ENCODE measurements around the gene BMPR1B. TPM values are rescaled to one million over a fixed set of nuclear protein-coding genes. Genes with fewer than 3 reads are reported as not detected.

Gene BMPR1B
- 9.5 and 10.1 TPM in 2 replicates for total RNA-seq (2014; rRNA removed; shearing (Covaris generic))
- 4.0 and 5.1 TPM in 2 replicates for polyA plus RNA-seq (2015; cell fraction: cytosol; rRNA removed)
- polyA plus RNA-seq (2015; cell fraction: nucleus; rRNA removed) = 6.7 and 14.1 TPM in 2 replicates

DNA sequence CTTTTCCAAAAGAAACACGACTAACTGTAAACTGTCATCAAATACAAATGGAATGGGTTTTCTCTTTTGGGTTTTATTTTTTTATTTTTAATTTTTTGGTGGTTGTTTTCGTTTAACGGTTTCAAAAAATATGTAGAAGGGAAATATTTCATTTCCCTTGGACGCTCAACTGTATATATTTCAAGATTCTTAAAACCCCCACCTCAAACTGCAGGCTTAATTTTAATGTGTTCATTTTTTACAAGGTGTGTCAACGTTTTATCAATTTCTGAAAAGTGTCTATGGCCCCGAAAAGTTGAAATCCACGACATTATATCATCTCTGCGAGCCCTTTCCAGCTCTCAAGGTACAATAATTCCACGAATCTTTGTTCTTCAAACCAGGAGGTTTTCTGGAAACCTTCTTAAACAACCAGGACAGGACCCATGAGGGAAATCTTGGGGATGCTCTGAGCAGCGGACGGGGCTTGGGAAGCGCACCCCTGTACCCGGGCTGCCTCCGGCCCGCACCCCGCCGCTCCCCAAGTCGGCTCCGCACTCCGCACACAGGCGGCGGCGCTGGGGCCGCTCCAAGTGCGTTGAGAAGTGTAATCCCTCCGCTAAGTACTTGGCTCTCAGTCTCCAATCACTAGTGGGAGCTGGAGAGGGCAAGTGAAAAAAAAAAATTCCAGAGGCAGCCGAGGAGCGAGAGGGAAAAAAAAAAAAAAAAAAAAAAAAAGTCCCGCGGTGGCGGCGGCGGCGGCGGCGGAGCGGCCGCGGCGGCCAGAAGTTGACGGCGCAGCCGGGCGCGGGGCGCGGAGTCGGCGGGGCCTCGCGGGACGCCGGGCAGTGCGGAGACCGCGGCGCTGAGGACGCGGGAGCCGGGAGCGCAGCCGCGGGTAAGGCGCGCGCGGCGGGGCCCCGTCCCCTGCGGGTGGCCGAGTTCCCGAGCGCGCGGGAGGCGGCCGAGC, at the start of gene BMPR1B:
BMPR1B (plus strand) TSS at position 764 of the 949 bp plus-strand sequence. CDS start 346,470 bp downstream, outside the sequence.
- DNase-seq (ENCODE audit: low read depth, low spot score) = peak; percentile 81
- in situ Hi-C loops (cut with HindIII; ENCODE audit: low pct_unique_long_range_greater_than_20kb, low sequenced_read_pairs) = no loop called here

GRCh38 chr4:94711635-94712034, 46.1 kb upstream of the BMPR1B start:
- DNase-seq (ENCODE audit: low read depth, low spot score) = no peak
- in situ Hi-C loops (cut with HindIII; ENCODE audit: low pct_unique_long_range_greater_than_20kb, low sequenced_read_pairs) = no loop called here

DNA sequence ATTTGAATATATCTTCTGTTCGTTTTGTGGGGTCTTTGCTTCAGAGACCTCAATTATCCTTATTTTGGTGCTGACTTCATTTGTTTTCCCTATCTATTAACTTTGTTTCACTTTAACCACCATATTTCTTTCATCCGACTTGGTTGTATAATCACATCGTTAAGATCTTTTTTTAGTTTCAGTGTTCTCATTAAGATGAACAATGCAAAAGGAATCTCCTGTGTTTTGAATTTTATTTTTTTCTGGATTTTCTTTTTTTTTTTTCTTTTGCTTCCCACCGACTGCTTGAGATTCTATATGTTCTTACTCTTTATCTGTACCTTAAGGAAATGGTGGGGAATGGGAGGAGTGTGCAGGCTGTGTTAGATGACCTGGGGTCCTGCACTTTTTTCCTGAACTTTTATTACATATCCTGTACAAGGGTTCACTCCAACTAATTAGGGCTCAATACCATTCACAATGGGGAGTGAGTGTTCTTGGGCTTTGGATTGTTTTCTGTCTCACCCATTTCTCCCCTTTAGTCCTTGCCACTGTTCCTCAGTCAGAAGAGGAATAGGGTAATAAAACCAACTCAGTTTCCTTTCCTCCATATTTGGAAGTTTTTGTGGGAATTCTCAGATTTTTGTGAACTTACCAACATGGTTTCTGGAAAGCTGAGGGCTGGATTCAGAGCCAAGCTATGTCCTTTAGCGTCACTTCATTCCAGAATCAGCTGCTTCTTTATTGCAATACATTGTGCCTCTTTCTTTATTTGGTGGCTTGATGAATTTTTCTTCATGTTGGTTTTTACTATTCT, 43.2 kb upstream of the BMPR1B start:
- in situ Hi-C loops (cut with HindIII; ENCODE audit: low pct_unique_long_range_greater_than_20kb, low sequenced_read_pairs) = no loop called here
- DNase-seq (ENCODE audit: low read depth, low spot score) = no peak

DNA sequence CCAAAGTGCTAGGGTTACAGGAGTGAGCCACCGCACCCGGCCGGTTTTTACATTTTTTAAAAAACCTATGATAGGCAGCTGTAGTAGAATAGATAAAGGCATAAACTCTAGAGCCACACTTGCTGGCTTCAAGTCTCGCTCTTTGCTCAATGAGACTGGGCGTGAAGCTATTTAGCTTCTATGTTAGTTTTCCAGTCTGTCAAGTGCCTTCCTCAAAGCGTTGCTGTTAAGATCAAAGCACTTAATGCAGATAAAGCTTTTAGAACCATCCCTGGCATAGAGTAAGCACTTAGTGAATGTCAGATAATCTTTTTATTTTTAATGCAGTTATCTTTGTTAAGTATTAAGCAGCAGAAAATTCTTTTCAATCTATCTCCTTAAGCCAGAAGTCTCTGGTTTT, 42.0 kb upstream of the BMPR1B start:
- in situ Hi-C loops (cut with HindIII; ENCODE audit: low pct_unique_long_range_greater_than_20kb, low sequenced_read_pairs) = no loop called here
- DNase-seq (ENCODE audit: low read depth, low spot score) = no peak

DNA sequence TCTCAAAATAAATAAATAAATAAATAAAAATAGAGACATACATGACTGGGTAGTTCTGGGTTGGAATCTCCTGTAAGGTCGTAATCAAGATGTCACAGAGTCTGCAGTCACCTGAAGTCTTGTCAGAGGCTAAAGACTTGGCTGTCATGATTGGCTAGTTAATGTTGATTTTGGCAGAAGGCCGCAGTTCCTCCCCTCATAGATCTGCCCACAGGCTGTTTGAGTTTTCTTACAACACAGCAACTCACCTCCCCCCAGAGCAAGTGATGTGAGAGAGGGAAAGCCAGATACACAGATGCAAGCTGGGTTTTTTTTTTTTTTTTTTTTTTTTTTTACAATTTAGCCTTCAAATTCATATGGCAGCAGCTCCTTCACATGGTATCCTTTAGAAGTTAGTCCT, 36.4 kb upstream of the BMPR1B start:
- no peak for DNase-seq (ENCODE audit: low read depth, low spot score)

DNA sequence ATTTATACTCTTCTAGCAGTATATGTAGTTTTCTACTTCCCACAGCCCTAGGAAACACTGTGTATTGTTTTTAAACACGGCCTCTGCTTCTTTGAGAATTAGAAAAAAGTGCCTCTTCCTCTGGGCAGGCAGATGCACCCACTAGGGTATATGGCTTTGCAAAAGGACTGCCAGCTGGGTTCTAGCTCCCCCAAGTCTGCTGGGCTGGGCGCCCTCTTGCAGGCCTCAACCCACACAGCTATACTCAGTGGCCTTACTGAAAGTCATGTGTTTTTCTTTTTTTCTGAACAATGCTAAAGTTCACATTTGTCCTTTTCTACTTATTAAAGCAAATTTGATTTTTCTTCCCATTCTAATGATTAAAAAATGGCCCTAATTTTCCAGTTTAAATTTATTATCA, 35.5 kb upstream of the BMPR1B start:
- in situ Hi-C loops (cut with HindIII; ENCODE audit: low pct_unique_long_range_greater_than_20kb, low sequenced_read_pairs) = no loop called here
- no peak for DNase-seq (ENCODE audit: low read depth, low spot score)

More for the DNA sequence above, 36.4 kb upstream of the BMPR1B start:
- in situ Hi-C loops (cut with HindIII; ENCODE audit: low pct_unique_long_range_greater_than_20kb, low sequenced_read_pairs) = no loop called here

DNA sequence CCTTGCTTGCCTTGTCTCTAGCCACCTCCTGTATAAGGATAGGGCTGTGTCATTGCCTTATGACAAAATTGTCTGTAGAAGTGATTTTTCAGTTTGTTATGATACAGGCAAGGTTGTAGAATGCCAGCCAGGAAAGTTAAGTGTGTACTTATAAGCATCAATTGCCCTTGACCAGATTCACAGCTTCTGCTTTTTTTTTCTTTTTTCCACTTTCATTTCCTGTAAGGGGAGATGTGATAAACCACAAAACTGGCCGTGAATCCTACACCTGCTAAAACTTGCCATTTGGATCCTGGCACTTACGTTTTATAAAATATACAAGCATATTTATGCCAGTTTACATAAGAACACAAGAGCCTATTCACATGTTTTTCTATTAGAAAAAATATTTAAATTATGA, 35.0 kb upstream of the BMPR1B start:
- in situ Hi-C loops (cut with HindIII; ENCODE audit: low pct_unique_long_range_greater_than_20kb, low sequenced_read_pairs) = no loop called here
- DNase-seq (ENCODE audit: low read depth, low spot score) = no peak

- DNase-seq (ENCODE audit: low read depth, low spot score) = no peak
- in situ Hi-C loops (cut with HindIII; ENCODE audit: low pct_unique_long_range_greater_than_20kb, low sequenced_read_pairs) = no loop called here
Observed at GRCh38 chr4:94724016-94724790, 33.6 kb upstream of the BMPR1B start.

- in situ Hi-C loops (cut with HindIII; ENCODE audit: low pct_unique_long_range_greater_than_20kb, low sequenced_read_pairs) = no loop called here
- DNase-seq (ENCODE audit: low read depth, low spot score) = no peak
Observed at GRCh38 chr4:94726524-94727123, 31.1 kb upstream of the BMPR1B start.

- DNase-seq (ENCODE audit: low read depth, low spot score) = no peak
- in situ Hi-C loops (cut with HindIII; ENCODE audit: low pct_unique_long_range_greater_than_20kb, low sequenced_read_pairs) = no loop called here
Observed at GRCh38 chr4:94728056-94728766, 29.5 kb upstream of the BMPR1B start.

DNA sequence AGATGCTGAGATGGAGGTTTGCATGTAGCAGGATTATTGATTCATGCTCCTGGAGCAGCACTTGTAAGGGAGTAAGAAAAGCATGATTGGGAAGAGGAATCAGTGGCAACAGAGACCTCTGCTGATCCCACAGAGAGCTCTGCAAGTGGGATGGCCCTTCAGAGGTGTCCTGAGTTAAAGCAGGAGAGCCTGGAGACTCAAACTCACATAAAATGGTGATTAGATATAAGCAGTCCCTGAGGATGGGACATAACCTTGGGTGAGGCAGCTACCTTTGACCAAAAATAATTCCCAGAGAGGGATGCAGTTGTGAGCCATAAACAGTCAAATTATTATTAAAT, 25.4 kb upstream of the BMPR1B start:
- DNase-seq (ENCODE audit: low read depth, low spot score) = no peak
- in situ Hi-C loops (cut with HindIII; ENCODE audit: low pct_unique_long_range_greater_than_20kb, low sequenced_read_pairs) = no loop called here

DNA sequence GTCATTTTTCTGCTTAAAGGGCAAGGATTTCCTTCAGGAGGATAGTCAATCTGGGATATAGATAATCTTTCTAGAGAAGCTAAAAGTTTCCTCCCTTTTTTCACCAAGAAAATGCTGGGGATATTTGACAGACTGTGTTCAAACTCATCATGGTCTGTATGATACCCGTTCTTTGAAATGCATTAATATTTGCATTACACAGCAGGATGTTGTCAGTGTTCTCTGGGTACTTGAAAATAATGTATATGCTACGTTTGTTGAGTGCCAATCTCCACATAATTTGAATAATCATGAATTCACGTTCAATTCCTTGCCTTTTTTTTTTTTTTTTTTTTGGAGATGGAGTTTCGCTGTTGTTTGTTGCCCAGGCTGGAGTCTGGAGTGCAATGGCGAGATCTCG, 18.0 kb upstream of the BMPR1B start:
- in situ Hi-C loops (cut with HindIII; ENCODE audit: low pct_unique_long_range_greater_than_20kb, low sequenced_read_pairs) = no loop called here
- no peak for DNase-seq (ENCODE audit: low read depth, low spot score)

DNA sequence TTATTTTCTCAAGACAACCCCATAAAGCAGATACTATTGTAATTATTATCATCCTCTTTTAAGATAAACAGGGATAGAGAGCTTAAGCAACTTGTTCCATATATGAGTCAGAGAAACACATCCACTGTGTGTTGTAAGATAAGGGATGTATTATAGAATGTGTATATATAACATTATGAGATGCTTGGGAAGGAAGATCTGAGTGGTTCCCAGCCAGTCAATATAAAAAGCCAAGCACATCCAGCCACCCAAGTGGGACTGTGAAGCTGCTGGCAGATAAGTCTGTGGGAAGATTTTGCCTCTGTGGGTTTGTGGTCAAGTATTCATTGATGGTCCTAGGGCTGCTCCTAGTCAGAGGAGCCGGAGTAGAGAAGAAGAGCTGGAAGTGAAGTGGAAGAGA, 16.5 kb upstream of the BMPR1B start:
- in situ Hi-C loops (cut with HindIII; ENCODE audit: low pct_unique_long_range_greater_than_20kb, low sequenced_read_pairs) = no loop called here
- DNase-seq (ENCODE audit: low read depth, low spot score) = no peak

DNA sequence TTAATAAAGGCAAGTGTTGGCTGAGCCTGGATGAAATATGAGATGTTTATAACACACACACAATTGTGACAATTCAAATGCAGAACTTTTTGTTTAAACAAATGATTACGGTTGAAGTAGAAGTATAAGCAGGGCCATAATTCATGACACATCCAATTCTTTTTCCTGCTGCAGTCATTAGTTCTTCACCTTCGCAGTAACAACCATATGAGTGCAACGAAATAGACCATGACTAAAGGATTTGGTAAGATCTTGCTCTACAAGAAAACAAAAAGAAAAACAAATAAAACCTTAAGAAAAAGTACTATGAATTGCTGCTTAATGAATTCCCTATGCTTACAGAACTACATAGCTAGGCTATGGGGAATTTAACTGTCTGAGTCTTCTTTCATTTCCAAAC, 13.9 kb upstream of the BMPR1B start:
- in situ Hi-C loops (cut with HindIII; ENCODE audit: low pct_unique_long_range_greater_than_20kb, low sequenced_read_pairs) = no loop called here
- DNase-seq (ENCODE audit: low read depth, low spot score) = no peak

DNA sequence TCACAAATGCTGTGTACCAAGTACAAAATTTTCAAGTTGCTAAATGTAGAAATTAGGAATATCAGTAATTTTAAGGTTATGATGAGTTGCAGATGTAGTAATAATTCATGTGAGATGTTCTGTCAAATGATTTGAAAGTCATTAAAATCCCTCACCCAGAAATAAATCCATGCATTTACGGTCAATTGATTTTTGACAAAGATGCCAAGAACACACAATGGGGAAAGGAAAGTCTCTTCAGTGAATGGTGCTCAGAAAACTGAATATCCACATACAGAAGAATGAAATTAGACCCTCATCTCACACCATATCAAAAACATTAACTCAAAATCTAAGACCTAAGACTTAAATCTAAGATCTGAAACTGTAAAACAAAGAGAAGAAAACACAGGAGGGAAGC, 12.9 kb upstream of the BMPR1B start:
- DNase-seq (ENCODE audit: low read depth, low spot score) = no peak
- in situ Hi-C loops (cut with HindIII; ENCODE audit: low pct_unique_long_range_greater_than_20kb, low sequenced_read_pairs) = no loop called here

DNA sequence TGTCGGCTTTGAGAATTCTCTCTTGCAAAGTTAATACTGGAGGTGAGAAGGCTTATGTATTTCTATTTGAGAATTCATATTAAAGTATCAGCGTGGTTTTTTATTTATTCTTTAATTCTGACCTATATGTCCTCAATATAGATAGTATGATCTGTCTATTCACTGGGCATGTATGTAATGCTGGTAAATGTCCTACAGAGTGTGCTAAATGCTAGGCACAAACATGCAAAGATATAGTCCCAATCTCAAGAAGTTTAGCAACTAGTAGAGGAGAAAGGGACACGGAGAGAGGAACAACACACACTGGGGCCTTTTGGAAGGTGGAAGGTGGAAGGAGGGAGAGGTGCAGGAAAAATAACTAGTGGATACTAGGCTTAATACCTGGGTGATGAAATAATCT, 11.0 kb upstream of the BMPR1B start:
- in situ Hi-C loops (cut with HindIII; ENCODE audit: low pct_unique_long_range_greater_than_20kb, low sequenced_read_pairs) = no loop called here
- peak; percentile 63 for DNase-seq (ENCODE audit: low read depth, low spot score)

DNA sequence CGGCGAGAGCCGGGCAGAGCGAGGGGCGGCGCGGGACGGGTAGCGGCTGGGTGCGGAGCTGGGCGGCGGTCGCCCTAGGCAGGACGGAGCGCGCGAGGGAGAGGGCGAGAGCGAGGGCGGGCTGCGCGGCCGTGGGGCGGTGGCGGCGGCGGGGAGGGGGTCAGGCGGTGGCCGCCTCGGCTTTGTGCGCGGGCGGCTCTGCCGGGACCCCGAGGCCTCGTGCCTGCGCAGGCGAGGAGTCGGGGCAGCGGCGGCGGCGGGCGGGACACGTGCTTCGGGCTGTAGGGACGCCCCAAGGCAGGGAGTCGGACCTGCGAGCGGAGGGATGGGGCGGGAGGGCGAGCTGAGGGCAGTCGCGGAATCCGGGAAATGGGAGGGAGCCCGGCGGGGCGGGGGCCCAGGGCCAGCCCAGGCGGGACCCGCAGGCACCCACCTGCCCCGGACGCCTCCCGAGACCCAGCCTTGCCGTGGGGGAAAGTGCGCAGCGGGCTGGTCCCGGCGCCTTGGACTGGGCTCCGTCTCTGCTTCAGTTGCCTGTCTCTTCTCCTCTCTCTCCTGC, 465 bp downstream of the BMPR1B start:
- in situ Hi-C loops (cut with HindIII; ENCODE audit: low pct_unique_long_range_greater_than_20kb, low sequenced_read_pairs) = no loop called here
- DNase-seq (ENCODE audit: low read depth, low spot score) = peak; percentile 52

All from SK-MEL-5 (cell line).